Keratinocyte (primary cell): ENCODE measurements around the gene ARHGEF33. TPM values are rescaled to one million over a fixed set of nuclear protein-coding genes. Genes with fewer than 3 reads are reported as not detected.

ENCODE experiments used
- DNase-seq: peaks from one replicate; pipeline ENCODE4 v3.0.0-alpha.2; 2011; ENCODE audit warnings: low read depth, missing footprints, low spot score
- FAIRE-seq: peaks from 2 replicates; lab custom pipeline; 2011; peaks lifted over from hg19 to GRCh38; lab: Jason Lieb, UNC
- H2AFZ ChIP-seq: 2 replicates; pipeline ENCODE4 v1.6.0; 2012; ENCODE audit warnings: low read length, control low read depth, inconsistent platforms; ENCODE audit not compliant: control insufficient read depth
- H3K27ac ChIP-seq: 2 replicates; pipeline ENCODE4 v1.5.1; 2011; ENCODE audit warnings: low read length; ENCODE audit not compliant: control insufficient read depth, insufficient read depth
- H3K27me3 ChIP-seq: 3 replicates; pipeline ENCODE4 v1.6.0; 2011; ENCODE audit warnings: low read length; ENCODE audit not compliant: control insufficient read depth, insufficient read depth; ENCODE audit errors: extremely low read depth
- H3K36me3 ChIP-seq, 2 experiments: 2 replicates in 1 of 2; 3 replicates in 1 of 2; pipeline ENCODE4 v1.5.1; 2011; ENCODE audit warnings: low read length in 2 of 2, mild to moderate bottlenecking in 1 of 2; ENCODE audit not compliant: control insufficient read depth in 2 of 2, insufficient read depth in 2 of 2; ENCODE audit errors: extremely low read depth in 1 of 2
- H3K4me1 ChIP-seq: 3 replicates; pipeline ENCODE4 v1.5.1; 2011; ENCODE audit warnings: low read length; ENCODE audit not compliant: control insufficient read depth, insufficient read depth; ENCODE audit errors: extremely low read depth
- H3K4me2 ChIP-seq: 3 replicates; pipeline ENCODE4 v1.6.0; 2011; ENCODE audit warnings: low read depth, low read length; ENCODE audit not compliant: control insufficient read depth, insufficient read depth; ENCODE audit errors: extremely low read depth
- H3K4me3 ChIP-seq, 3 experiments: fragments of 200-600 bp in 1 of 3; sonication (generic) in 1 of 3; 2 replicates in 2 of 3; 3 replicates in 1 of 3; pipeline ENCODE4 v1.5.1; 2011 to 2016; ENCODE audit warnings: low read length in 3 of 3, mild to moderate bottlenecking in 3 of 3, control low read depth in 2 of 3, inconsistent platforms in 1 of 3, low read depth in 1 of 3, mixed read lengths in 1 of 3, mixed run types in 1 of 3, moderate library complexity in 1 of 3; ENCODE audit not compliant: control insufficient read depth in 2 of 3, insufficient read depth in 2 of 3; ENCODE audit errors: extremely low read depth in 1 of 3
- H3K79me2 ChIP-seq: 2 replicates; pipeline ENCODE4 v1.6.0; 2012; ENCODE audit warnings: low read length; ENCODE audit not compliant: control insufficient read depth, insufficient read depth
- H3K9ac ChIP-seq: 3 replicates; pipeline ENCODE4 v1.6.0; 2011; ENCODE audit warnings: low read length; ENCODE audit not compliant: control insufficient read depth, insufficient read depth; ENCODE audit errors: extremely low read depth
- H3K9me1 ChIP-seq: 3 replicates; pipeline ENCODE4 v1.6.0; 2011; ENCODE audit warnings: low read length; ENCODE audit not compliant: control insufficient read depth, insufficient read depth; ENCODE audit errors: extremely low read depth
- H3K9me3 ChIP-seq: 2 replicates; pipeline ENCODE4 v1.5.1; 2012; ENCODE audit warnings: low read depth, low read length; ENCODE audit not compliant: control insufficient read depth
- H4K20me1 ChIP-seq: 3 replicates; pipeline ENCODE4 v1.6.0; 2011; ENCODE audit warnings: low read length; ENCODE audit not compliant: control insufficient read depth, insufficient read depth; ENCODE audit errors: extremely low read depth
- EZH2 ChIP-seq: IDR thresholded peaks from one replicate; pipeline ENCODE4 v1.6.1; 2012; ENCODE audit warnings: inconsistent platforms, mild to moderate bottlenecking, low read length, moderate library complexity
- dilution Hi-C: fragments of 300-500 bp; cut with MboI; formaldehyde crosslinking; loops from one replicate; pipeline ENCODE4 v1.7.0; 2020; ENCODE audit warnings: low sequenced_read_pairs; ENCODE audit not compliant: extremely low pct_ligation_motif_present
- polyA plus RNA-seq, 5 experiments: library from polyadenylated mRNA; depleted of rRNA in 3 of 5; stranded (reverse) in 3 of 5; stranded (forward) in 1 of 5; unstranded in 1 of 5; fragments of >200 nt; gene quantifications; 1 replicate in 1 of 5; 2 replicates in 3 of 5; 3 replicates in 1 of 5; pipeline versions ENCODE4 v1.2.1 to v1.2.3, GENCODE V29; 2011 to 2012; ENCODE audit warnings: missing spikeins in 2 of 5, low read depth in 1 of 5, low replicate concordance in 1 of 5
- TF ChIP-seq, protein P1 (sequence below), 3 experiments: IDR thresholded peaks in 1 of 3; conservative IDR thresholded peaks in 1 of 3; optimal IDR thresholded peaks in 1 of 3; 2 replicates in 2 of 3; 3 replicates in 1 of 3; pipeline versions ENCODE3 to v1.5.1; 2011; ENCODE audit warnings: low read length in 3 of 3, mild to moderate bottlenecking in 3 of 3, moderate library complexity in 2 of 3, control low read depth in 1 of 3, inconsistent platforms in 1 of 3; ENCODE audit not compliant: insufficient read depth in 2 of 3; ENCODE audit errors: extremely low read depth in 1 of 3

The ARHGEF33 gene
- polyA plus RNA-seq, 1 donor (not counting 4 experiments of a cell fraction or from before 2014, with no cell fraction given), result 0.09 TPM

DNA sequence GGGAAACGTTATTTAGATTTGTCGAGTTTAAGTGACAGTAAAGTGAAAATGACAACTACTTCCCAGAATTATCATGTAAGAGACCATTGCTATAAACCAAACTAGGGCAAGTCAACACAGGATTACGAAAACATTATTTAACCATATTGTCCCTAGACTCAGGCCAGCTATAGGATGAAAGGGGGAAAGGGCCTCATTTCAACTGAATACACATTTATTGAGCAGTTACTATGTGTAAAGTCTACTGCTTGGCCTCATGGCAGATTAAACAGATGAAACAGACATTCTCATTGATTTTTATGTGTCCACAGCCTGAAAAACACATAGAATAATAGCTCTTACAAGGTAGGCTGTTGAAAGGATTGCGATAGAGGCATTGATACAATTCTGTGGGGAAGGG is 32.7 kb downstream of the ARHGEF33 start:
- dilution Hi-C loops, result no loop called here
- no peaks in the 10 kb centered on the region for H3K79me2 ChIP-seq

DNA sequence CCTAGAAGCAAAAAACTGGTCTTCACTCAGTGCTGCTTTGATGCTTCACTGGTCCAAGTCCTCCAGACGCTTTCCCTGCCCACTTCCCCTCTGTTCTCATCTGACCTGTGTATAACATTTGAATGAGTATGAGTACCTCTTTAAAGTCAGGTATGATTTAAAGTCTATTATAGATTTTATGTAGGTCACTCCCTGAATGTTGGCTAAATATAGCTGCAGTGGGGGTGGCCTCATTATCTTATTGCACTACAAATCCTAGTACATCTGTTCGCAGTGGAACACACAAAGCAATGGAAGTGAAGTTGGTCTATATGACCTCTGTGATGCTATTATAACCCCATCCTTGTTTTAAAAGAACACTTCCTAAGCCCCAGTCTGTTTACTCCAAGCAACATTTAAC is 33.2 kb downstream of the ARHGEF33 start:
- no peak overlapping the region for H3K4me2 ChIP-seq
- H4K20me1 ChIP-seq, result no peaks in the 10 kb centered on the region
- TF ChIP-seq EZH2, result no peak
- TF ChIP-seq, protein P1, sequence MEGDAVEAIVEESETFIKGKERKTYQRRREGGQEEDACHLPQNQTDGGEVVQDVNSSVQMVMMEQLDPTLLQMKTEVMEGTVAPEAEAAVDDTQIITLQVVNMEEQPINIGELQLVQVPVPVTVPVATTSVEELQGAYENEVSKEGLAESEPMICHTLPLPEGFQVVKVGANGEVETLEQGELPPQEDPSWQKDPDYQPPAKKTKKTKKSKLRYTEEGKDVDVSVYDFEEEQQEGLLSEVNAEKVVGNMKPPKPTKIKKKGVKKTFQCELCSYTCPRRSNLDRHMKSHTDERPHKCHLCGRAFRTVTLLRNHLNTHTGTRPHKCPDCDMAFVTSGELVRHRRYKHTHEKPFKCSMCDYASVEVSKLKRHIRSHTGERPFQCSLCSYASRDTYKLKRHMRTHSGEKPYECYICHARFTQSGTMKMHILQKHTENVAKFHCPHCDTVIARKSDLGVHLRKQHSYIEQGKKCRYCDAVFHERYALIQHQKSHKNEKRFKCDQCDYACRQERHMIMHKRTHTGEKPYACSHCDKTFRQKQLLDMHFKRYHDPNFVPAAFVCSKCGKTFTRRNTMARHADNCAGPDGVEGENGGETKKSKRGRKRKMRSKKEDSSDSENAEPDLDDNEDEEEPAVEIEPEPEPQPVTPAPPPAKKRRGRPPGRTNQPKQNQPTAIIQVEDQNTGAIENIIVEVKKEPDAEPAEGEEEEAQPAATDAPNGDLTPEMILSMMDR (optimal IDR thresholded peaks at IDR 0.05 in 1 of 3, IDR thresholded peaks at IDR 0.05 in 1 of 3, conservative IDR thresholded peaks at IDR 0.05 in 1 of 3; ENCODE audit: extremely low read depth in 1 of 3, insufficient read depth in 2 of 3, low read length in 3 of 3), result no peak
- no peak overlapping the region for H2AFZ ChIP-seq
- no peak for FAIRE-seq
- no peaks in the 10 kb centered on the region for H3K79me2 ChIP-seq
- dilution Hi-C loops, result no loop called here
- no peak overlapping the region for H3K9ac ChIP-seq
- no peak overlapping the region for H3K4me3 ChIP-seq
- H3K9me3 ChIP-seq, result no peaks in the 10 kb centered on the region
- no peaks in the 10 kb centered on the region for H3K4me1 ChIP-seq
- no peaks in the 10 kb centered on the region for H3K9me1 ChIP-seq
- H3K27ac ChIP-seq, result no peak overlapping the region
- no peaks in the 10 kb centered on the region for H3K27me3 ChIP-seq
- H3K36me3 ChIP-seq, result no peaks in the 10 kb centered on the region
- no peak for DNase-seq

More for the DNA sequence above, 32.7 kb downstream of the ARHGEF33 start:
- no peak for DNase-seq
- H3K4me3 ChIP-seq, result no peak overlapping the region
- no peaks in the 10 kb centered on the region for H3K4me1 ChIP-seq
- FAIRE-seq, result no peak
- no peak overlapping the region for H3K27ac ChIP-seq
- no peak overlapping the region for H2AFZ ChIP-seq
- no peak overlapping the region for H3K9ac ChIP-seq
- TF ChIP-seq, protein P1 (optimal IDR thresholded peaks at IDR 0.05 in 1 of 3, IDR thresholded peaks at IDR 0.05 in 1 of 3, conservative IDR thresholded peaks at IDR 0.05 in 1 of 3; ENCODE audit: extremely low read depth in 1 of 3, insufficient read depth in 2 of 3, low read length in 3 of 3), result no peak
- TF ChIP-seq EZH2, result no peak
- no peaks in the 10 kb centered on the region for H3K9me3 ChIP-seq
- H4K20me1 ChIP-seq, result no peaks in the 10 kb centered on the region
- H3K4me2 ChIP-seq, result no peak overlapping the region
- no peaks in the 10 kb centered on the region for H3K27me3 ChIP-seq
- H3K9me1 ChIP-seq, result no peaks in the 10 kb centered on the region
- no peaks in the 10 kb centered on the region for H3K36me3 ChIP-seq
